CD4-positive, alpha-beta T cell (primary cell): ENCODE measurements around the gene FAM222A. TPM values are rescaled to one million over a fixed set of nuclear protein-coding genes. Genes with fewer than 3 reads are reported as not detected.

Source experiments
- ATAC-seq: fragments of 200-7000 bp; cut with Tn5 transposase; one replicate; pipeline ENCODE4 v1.10.0; 2022; ENCODE audit warnings: mild to moderate bottlenecking; ENCODE audit not compliant: poor library complexity
- CTCF ChIA-PET: fragments of 350-600 bp; sonication (Branson Sonifier 250); formaldehyde crosslinking; loops from one replicate; lab custom pipeline; 2021; ENCODE audit warnings: antibody characterized with exemption, inconsistent platforms; lab: Charles Lee
- POLR2A ChIA-PET: fragments of 350-600 bp; sonication (Branson Sonifier 250); formaldehyde crosslinking; loops from one replicate; lab custom pipeline; 2021; ENCODE audit warnings: antibody characterized with exemption, inconsistent platforms; lab: Charles Lee
- DNase-seq, 14 experiments: peaks; one replicate each; pipeline ENCODE4 v3.0.0-alpha.2; 2013 to 2020; ENCODE audit warnings: mixed read lengths in 2 of 14
- H3K27ac ChIP-seq, 2 donors: one replicate each; pipeline versions ENCODE4 v1.5.1 to v1.7.0; 2013; ENCODE audit warnings: low read length in 2 of 2, low read depth in 1 of 2, mild to moderate bottlenecking in 1 of 2
- H3K27me3 ChIP-seq, 2 experiments: 1 replicate in 1 of 2; 2 replicates in 1 of 2; pipeline versions ENCODE4 v1.6.1 to v1.7.0; 2013; ENCODE audit warnings: low read length in 2 of 2, control low read depth in 1 of 2, mild to moderate bottlenecking in 1 of 2, moderate library complexity in 1 of 2; ENCODE audit not compliant: insufficient read depth in 2 of 2, control insufficient read depth in 1 of 2
- H3K36me3 ChIP-seq: one replicate; pipeline ENCODE4 v1.6.1; 2013; ENCODE audit warnings: low read length, control low read depth; ENCODE audit not compliant: insufficient read depth
- H3K4me1 ChIP-seq: one replicate; pipeline ENCODE4 v1.6.1; 2013; ENCODE audit warnings: low read length, control low read depth; ENCODE audit not compliant: insufficient read depth
- H3K4me3 ChIP-seq: one replicate; pipeline ENCODE4 v1.5.1; 2013; ENCODE audit warnings: mild to moderate bottlenecking, low read length, moderate library complexity
- H3K9me3 ChIP-seq, 2 experiments: 1 replicate in 1 of 2; 2 replicates in 1 of 2; pipeline versions ENCODE4 v1.6.1 to v1.7.0; 2013; ENCODE audit warnings: low read length in 2 of 2, mild to moderate bottlenecking in 2 of 2, control low read depth in 1 of 2, moderate library complexity in 1 of 2; ENCODE audit not compliant: control insufficient read depth in 1 of 2, insufficient read depth in 1 of 2
- H3K27ac Mint-ChIP-seq: one replicate; pipeline ENCODE4 v1.8.0; 2020; ENCODE audit warnings: mixed read lengths
- H3K27me3 Mint-ChIP-seq: one replicate; pipeline ENCODE4 v1.8.0; 2021; ENCODE audit warnings: mixed read lengths
- H3K36me3 Mint-ChIP-seq: one replicate; pipeline ENCODE4 v1.8.0; 2021; ENCODE audit warnings: low read depth, mixed read lengths
- H3K4me1 Mint-ChIP-seq: one replicate; pipeline ENCODE4 v1.8.0; 2021; ENCODE audit warnings: low read depth, mixed read lengths
- H3K4me3 Mint-ChIP-seq: one replicate; pipeline ENCODE4 v1.8.0; 2020; ENCODE audit warnings: mild to moderate bottlenecking, mixed read lengths
- H3K9me3 Mint-ChIP-seq: one replicate; pipeline ENCODE4 v1.8.0; 2020; ENCODE audit warnings: mixed read lengths
- intact Hi-C, 2 experiments: fragments of 100-400 bp; cut with DNase I in 1 of 2; cut with micrococcal nuclease in 1 of 2; formaldehyde crosslinking; loops; one replicate each; pipeline versions ENCODE4 v1.15.1 to v1.9.0; 2023 to 2025; cut with DNase I, micrococcal nuclease
- total RNA-seq, 174 experiments: library from RNA in 2 of 174; stranded (reverse) in 2 of 174; gene quantifications; one replicate each; pipeline ENCODE4 v1.2.3 and lab custom pipeline; 2021 to 2026
- TF ChIP-seq, protein P1 (sequence below): fragments of 200-600 bp; IDR thresholded peaks from one replicate; pipeline ENCODE4 v1.8.0; 2022; ENCODE audit warnings: antibody characterized with exemption, mild to moderate bottlenecking

The FAM222A gene
- total RNA-seq, 2 experiments from 2014 or later: 1.1 to 1.7 TPM

DNA sequence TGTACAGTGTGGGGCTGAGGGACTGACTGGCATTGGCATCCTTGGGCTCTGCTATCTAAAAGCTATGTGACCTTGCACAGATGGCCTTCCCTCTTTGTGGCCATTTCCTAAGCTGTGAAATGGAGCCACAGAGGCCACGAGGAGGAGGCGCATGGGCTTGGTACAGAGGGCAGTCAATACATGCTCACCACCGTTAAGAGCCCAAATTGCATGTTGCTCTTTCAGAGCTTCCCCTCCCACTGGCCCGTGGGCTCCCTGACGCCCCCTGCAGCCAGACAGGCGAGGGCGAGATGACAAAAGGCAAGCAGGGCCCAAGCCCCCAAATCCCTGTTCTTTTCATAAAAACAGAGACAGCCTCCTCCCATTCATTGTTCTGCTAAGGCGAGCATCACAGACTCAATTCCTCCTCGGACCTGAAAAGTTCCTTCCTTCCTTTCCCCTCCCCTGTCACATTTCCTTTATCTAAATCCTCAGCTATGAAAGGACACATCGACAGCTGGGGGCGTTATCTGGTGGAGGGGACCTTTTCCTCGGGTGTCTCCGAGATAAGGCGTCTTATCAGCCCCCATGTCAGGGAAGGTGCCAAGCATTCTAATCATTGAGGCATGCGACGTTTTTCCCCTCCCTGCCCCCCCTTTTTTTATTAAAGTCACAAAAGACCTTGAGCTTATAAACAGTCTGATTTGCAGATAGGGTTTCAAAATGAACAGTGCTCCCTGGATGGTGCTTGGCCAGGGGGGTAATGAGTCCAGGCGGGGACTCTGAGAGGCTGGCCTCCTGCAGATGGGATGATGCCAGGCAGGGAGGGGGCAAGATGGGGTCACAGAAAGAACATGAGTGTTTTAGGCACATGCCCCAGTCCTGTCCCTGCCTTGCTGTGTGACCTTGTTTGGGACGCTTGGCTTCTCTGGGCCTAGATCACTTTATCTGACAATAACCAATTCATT lies 26.4 kb downstream of the FAM222A start:
- H3K4me3 Mint-ChIP-seq: no peak overlapping the region
- ATAC-seq (no peak), DNase-seq (peak in 3 of 14 experiments; percentile 1 to 31 (median 3))
- Histone ChIP-seq H3K27me3 (peaks cover 2 to 3% of the 10 kb centered on the region in 2 experiments), H3K27ac (no peak overlapping the region), H3K4me1 (no peaks in the 10 kb centered on the region), H3K9me3 (no peaks in the 10 kb centered on the region), H3K4me3 (no peak overlapping the region), H3K36me3 (no peaks in the 10 kb centered on the region)
- intact Hi-C loops: loop anchor here in 1 of 2 experiments (5.0 kb wide), 1 partner anchor 53 kb away; no protein-coding TSS in a partner anchor
- TF ChIP-seq, protein P1, sequence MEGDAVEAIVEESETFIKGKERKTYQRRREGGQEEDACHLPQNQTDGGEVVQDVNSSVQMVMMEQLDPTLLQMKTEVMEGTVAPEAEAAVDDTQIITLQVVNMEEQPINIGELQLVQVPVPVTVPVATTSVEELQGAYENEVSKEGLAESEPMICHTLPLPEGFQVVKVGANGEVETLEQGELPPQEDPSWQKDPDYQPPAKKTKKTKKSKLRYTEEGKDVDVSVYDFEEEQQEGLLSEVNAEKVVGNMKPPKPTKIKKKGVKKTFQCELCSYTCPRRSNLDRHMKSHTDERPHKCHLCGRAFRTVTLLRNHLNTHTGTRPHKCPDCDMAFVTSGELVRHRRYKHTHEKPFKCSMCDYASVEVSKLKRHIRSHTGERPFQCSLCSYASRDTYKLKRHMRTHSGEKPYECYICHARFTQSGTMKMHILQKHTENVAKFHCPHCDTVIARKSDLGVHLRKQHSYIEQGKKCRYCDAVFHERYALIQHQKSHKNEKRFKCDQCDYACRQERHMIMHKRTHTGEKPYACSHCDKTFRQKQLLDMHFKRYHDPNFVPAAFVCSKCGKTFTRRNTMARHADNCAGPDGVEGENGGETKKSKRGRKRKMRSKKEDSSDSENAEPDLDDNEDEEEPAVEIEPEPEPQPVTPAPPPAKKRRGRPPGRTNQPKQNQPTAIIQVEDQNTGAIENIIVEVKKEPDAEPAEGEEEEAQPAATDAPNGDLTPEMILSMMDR: no peak
- peaks cover 14% of the 10 kb centered on the region for H3K27me3 Mint-ChIP-seq
- no peaks in the 10 kb centered on the region for H3K36me3 Mint-ChIP-seq
- POLR2A ChIA-PET: no interaction called here
- no peaks in the 10 kb centered on the region for H3K9me3 Mint-ChIP-seq
- CTCF ChIA-PET: no interaction called here
- no peak overlapping the region for H3K27ac Mint-ChIP-seq
- H3K4me1 Mint-ChIP-seq: no peaks in the 10 kb centered on the region

DNA sequence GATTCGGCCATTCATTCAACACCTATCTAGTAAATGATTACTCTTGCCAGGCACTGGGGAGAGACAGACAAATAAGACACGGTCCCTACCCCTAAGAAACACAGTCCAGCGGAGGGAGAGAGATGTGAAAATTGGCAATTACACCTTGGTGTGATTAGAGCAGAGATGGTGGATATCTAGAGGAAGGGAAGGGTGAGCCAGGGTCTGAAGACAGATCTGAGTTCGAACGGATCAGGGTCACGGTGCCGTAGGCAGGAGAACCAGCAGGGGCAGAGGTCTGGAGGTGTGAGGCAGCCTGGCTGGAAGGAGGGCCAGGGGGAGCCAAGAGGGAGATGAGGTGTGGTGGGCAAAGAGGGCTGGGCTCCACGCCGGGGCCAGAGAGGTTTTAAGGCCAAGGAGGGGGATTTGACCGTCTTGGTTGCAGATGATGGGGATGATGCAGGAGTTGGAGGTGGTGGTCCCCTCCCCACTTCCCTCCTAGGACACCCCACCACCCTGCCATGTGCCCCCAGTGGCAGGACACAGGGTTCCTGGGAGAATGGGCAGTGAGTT lies 27.1 kb downstream of the FAM222A start:
- ChIA-PET CTCF (no interaction called here), POLR2A (no interaction called here)
- no peaks in the 10 kb centered on the region for H3K4me1 ChIP-seq
- no peak overlapping the region for H3K27ac ChIP-seq
- ATAC-seq (no peak), DNase-seq (no peak)
- Mint-ChIP-seq H3K4me3 (no peak overlapping the region), H3K4me1 (no peaks in the 10 kb centered on the region), H3K27me3 (peaks cover 6% of the 10 kb centered on the region), H3K27ac (no peak overlapping the region), H3K36me3 (no peaks in the 10 kb centered on the region), H3K9me3 (no peaks in the 10 kb centered on the region)
- intact Hi-C loops: loop anchor here in 1 of 2 experiments (5.0 kb wide), 1 partner anchor 53 kb away; no protein-coding TSS in a partner anchor
- H3K27me3 ChIP-seq: no peaks in the 10 kb centered on the region
- TF ChIP-seq, protein P1: no peak
- no peaks in the 10 kb centered on the region for H3K9me3 ChIP-seq
- H3K36me3 ChIP-seq: no peaks in the 10 kb centered on the region
- no peak overlapping the region for H3K4me3 ChIP-seq

DNA sequence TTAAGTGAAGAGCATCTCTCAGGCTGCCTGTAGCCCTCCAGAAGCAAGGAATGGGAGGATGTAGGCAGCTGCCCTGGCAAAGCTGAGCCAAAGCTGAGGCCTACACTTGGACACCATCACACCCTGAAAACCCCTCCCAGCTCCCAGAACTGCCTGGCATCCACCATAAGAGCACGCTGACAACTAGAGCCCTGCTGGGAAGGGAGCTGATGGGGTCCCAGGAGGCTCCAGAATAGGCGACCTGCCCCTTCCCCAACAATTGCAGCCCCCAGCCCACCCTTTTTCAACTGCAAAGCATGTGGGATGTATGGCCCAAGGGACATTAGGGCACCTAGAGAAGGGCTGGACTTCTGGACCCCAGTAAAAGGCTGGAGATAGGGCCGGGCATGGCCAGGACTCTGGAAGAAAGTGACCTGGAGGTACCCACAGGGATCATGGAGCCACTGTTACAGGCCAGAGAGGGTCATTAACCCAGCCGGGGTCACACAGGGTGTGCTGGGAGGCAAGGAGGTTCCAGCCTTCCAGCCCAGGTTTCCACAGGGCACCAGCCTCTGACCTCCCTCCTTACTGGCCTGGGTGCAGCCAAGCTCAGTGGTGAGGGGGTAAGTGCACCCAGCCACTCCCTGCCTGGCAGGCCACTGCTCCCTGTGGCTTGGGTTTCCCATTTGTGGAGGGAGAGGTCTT lies 27.8 kb downstream of the FAM222A start:
- Histone ChIP-seq H3K4me1 (no peaks in the 10 kb centered on the region), H3K27ac (no peak overlapping the region), H3K9me3 (no peaks in the 10 kb centered on the region), H3K4me3 (no peak overlapping the region), H3K27me3 (no peaks in the 10 kb centered on the region), H3K36me3 (no peaks in the 10 kb centered on the region)
- Mint-ChIP-seq H3K27me3 (peaks cover 5% of the 10 kb centered on the region), H3K4me1 (no peaks in the 10 kb centered on the region), H3K9me3 (no peaks in the 10 kb centered on the region), H3K27ac (no peak overlapping the region), H3K36me3 (no peaks in the 10 kb centered on the region), H3K4me3 (no peak overlapping the region)
- ATAC-seq: no peak
- intact Hi-C loops: loop anchor here in 1 of 2 experiments (5.0 kb wide), 1 partner anchor 54 kb away; no protein-coding TSS in a partner anchor
- ChIA-PET POLR2A (no interaction called here), CTCF (no interaction called here)
- TF ChIP-seq, protein P1: no peak
- DNase-seq: peak in 1 of 14 experiments; percentile 0
